ENCODE data around the gene SGCG.

Gene SGCG

GRCh38 chr13:23359882-23360281 is 179.1 kb downstream of the SGCG start:
- Histone ChIP-seq H3K9me3 (ENCODE audit: control insufficient read depth, low read length) (no peaks in the 10 kb centered on the region), H3K4me1 (ENCODE audit: control insufficient read depth, insufficient read depth, low read length) (peaks cover 16% of the 10 kb centered on the region), H3K27me3 (replicated peaks; ENCODE audit: control insufficient read depth, insufficient read depth, low read length) (no peaks in the 10 kb centered on the region), H3K36me3 (ENCODE audit: control insufficient read depth, insufficient read depth, low read length, severe bottlenecking) (peaks cover 56% of the 10 kb centered on the region), H3K9ac (ENCODE audit: low read length) (no peak overlapping the region), H3K4me3 (ENCODE audit: low read length) (no peak overlapping the region)
- no peak for DNase-seq (ENCODE audit: low read depth)

GRCh38 chr13:23365652-23366051 is 184.9 kb downstream of the SGCG start:
- H3K4me3 ChIP-seq (ENCODE audit: low read length) = no peak overlapping the region
- H3K36me3 ChIP-seq (ENCODE audit: control insufficient read depth, insufficient read depth, low read length, severe bottlenecking) = peaks cover 71% of the 10 kb centered on the region
- H3K9ac ChIP-seq (ENCODE audit: low read length) = no peak overlapping the region
- DNase-seq (ENCODE audit: low read depth) = no peak
- peaks cover 8% of the 10 kb centered on the region for H3K4me1 ChIP-seq (ENCODE audit: control insufficient read depth, insufficient read depth, low read length)
- H3K9me3 ChIP-seq (ENCODE audit: control insufficient read depth, low read length) = no peaks in the 10 kb centered on the region
- H3K27me3 ChIP-seq (replicated peaks; ENCODE audit: control insufficient read depth, insufficient read depth, low read length) = no peaks in the 10 kb centered on the region

- no peak for DNase-seq (ENCODE audit: low read depth)
- Histone ChIP-seq H3K9me3 (ENCODE audit: control insufficient read depth, low read length) (no peaks in the 10 kb centered on the region), H3K9ac (ENCODE audit: low read length) (no peak overlapping the region), H3K4me3 (ENCODE audit: low read length) (no peak overlapping the region), H3K27me3 (replicated peaks; ENCODE audit: control insufficient read depth, insufficient read depth, low read length) (no peaks in the 10 kb centered on the region), H3K4me1 (ENCODE audit: control insufficient read depth, insufficient read depth, low read length) (peaks cover 6% of the 10 kb centered on the region), H3K36me3 (ENCODE audit: control insufficient read depth, insufficient read depth, low read length, severe bottlenecking) (peaks cover 68% of the 10 kb centered on the region)
Observed at GRCh38 chr13:23367907-23368306, 187.1 kb downstream of the SGCG start.

- H3K9me3 ChIP-seq (ENCODE audit: control insufficient read depth, low read length) = no peaks in the 10 kb centered on the region
- H3K27me3 ChIP-seq (replicated peaks; ENCODE audit: control insufficient read depth, insufficient read depth, low read length) = no peaks in the 10 kb centered on the region
- H3K4me1 ChIP-seq (ENCODE audit: control insufficient read depth, insufficient read depth, low read length) = peaks cover 30% of the 10 kb centered on the region
- no peak for DNase-seq (ENCODE audit: low read depth)
- H3K36me3 ChIP-seq (ENCODE audit: control insufficient read depth, insufficient read depth, low read length, severe bottlenecking) = peaks cover 30% of the 10 kb centered on the region
- no peak overlapping the region for H3K4me3 ChIP-seq (ENCODE audit: low read length)
- H3K9ac ChIP-seq (ENCODE audit: low read length) = no peak overlapping the region
Observed at GRCh38 chr13:23372264-23372906, 191.6 kb downstream of the SGCG start.

All from adipocyte (in vitro differentiated cells).